H1 (cell line): ENCODE results near the gene SOX15.

Experiments
- CHD2 ChIP-seq: IDR thresholded peaks from 2 replicates; pipeline ENCODE4 v1.6.1; 2012; ENCODE audit warnings: low read length, improper control_type of control experiment
- EGR1 ChIP-seq: IDR thresholded peaks from 2 replicates; pipeline ENCODE4 v1.6.1; 2011; ENCODE audit warnings: low read depth, low read length, borderline replicate concordance
- HDAC2 ChIP-seq, 2 experiments: fragments of 300-600 bp in 1 of 2; sonication (generic) in 1 of 2; IDR thresholded peaks; 2 replicates each; pipeline ENCODE4 v1.6.1; 2011 to 2012; ENCODE audit warnings: low read depth in 2 of 2, low read length in 2 of 2, mild to moderate bottlenecking in 2 of 2, moderate library complexity in 2 of 2, borderline replicate concordance in 1 of 2, inconsistent platforms in 1 of 2
- KDM5A ChIP-seq: fragments of 200-600 bp; IDR thresholded peaks from 2 replicates; pipeline ENCODE4 v1.7.1; 2012; ENCODE audit warnings: mild to moderate bottlenecking, low read length, inconsistent platforms, mixed read lengths
- POLR2A ChIP-seq, 2 experiments: IDR thresholded peaks; 1 replicate in 1 of 2; 2 replicates in 1 of 2; pipeline ENCODE4 v1.6.1; 2011; ENCODE audit warnings: low read depth in 2 of 2, low read length in 2 of 2, mild to moderate bottlenecking in 2 of 2; ENCODE audit errors: control extremely low read depth in 1 of 2
- POLR2AphosphoS5 ChIP-seq: IDR thresholded peaks from 2 replicates; pipeline ENCODE4 v1.6.1; 2011; ENCODE audit warnings: low read depth, low read length
- RAD21 ChIP-seq, 2 experiments: IDR thresholded peaks in 1 of 2; conservative IDR thresholded peaks in 1 of 2; 2 replicates each; pipeline ENCODE4 v1.6.1; 2011; ENCODE audit warnings: low read depth in 2 of 2, low read length in 2 of 2, improper control_type of control experiment in 1 of 2, inconsistent platforms in 1 of 2, mild to moderate bottlenecking in 1 of 2, moderate library complexity in 1 of 2
- SAP30 ChIP-seq: fragments of 300-600 bp; sonication (generic); IDR thresholded peaks from 2 replicates; pipeline ENCODE4 v1.7.1; 2012; ENCODE audit warnings: low read length, moderate library complexity, mild to moderate bottlenecking, inconsistent platforms; ENCODE audit not compliant: insufficient read depth, insufficient replicate concordance
- SIRT6 ChIP-seq: IDR thresholded peaks from one replicate; pipeline ENCODE4 v1.7.1; 2012; ENCODE audit warnings: low read length, inconsistent platforms
- SP1 ChIP-seq: IDR thresholded peaks from 2 replicates; pipeline ENCODE4 v1.6.1; 2011; ENCODE audit warnings: low read depth, low read length
- TF ChIP-seq, protein P1 (sequence below): IDR thresholded peaks from 2 replicates; pipeline ENCODE4 v1.6.1; 2012; ENCODE audit warnings: inconsistent platforms
- TF ChIP-seq, protein P2 (sequence below), 3 experiments: IDR thresholded peaks; 1 replicate in 2 of 3; 2 replicates in 1 of 3; pipeline versions ENCODE4 v1.5.1 to v1.6.1; 2011; ENCODE audit warnings: low read length in 3 of 3, mild to moderate bottlenecking in 3 of 3, inconsistent platforms in 2 of 3, low read depth in 1 of 3, moderate library complexity in 1 of 3; ENCODE audit not compliant: insufficient read depth in 1 of 3; ENCODE audit errors: control extremely low read depth in 1 of 3

DNA sequence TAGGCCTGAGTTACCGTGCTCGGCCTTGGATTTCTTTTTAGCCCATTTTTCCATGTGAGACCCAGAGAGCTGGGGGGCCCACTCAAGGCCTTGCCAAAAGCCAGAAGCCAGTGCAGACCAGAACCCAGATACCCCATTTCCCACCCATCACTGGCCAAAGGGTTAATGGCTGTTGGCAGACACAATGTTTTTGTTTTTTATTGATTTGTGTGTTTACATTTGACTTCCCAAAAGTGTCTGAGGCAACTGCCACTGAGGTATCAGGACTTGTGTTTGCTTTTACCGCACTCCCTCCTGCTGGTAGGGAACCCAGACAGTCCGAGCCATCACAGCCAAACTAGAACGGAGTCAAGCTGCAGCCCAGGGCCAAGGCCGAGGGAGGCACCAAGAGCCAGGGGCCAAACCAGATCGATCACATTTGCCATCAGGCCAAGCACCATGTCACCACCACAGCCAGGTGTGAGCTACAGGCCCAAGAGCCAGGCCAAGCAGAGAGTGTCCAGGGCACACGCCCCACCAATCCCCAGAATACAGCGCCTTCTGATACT lies 48.7 kb downstream of the SOX15 start:
- TF ChIP-seq POLR2A (IDR thresholded peaks at IDR 0.05; ENCODE audit: control extremely low read depth in 1 of 2, low read depth in 2 of 2, low read length in 2 of 2): no peak
- no peak for TF ChIP-seq POLR2AphosphoS5
- TF ChIP-seq, protein P1, sequence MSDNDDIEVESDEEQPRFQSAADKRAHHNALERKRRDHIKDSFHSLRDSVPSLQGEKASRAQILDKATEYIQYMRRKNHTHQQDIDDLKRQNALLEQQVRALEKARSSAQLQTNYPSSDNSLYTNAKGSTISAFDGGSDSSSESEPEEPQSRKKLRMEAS: no peak
- TF ChIP-seq SP1: no peak
- no peak for TF ChIP-seq CHD2
- no peak for TF ChIP-seq RAD21 (IDR thresholded peaks at IDR 0.05 in 1 of 2, conservative IDR thresholded peaks at IDR 0.05 in 1 of 2; ENCODE audit: low read depth in 2 of 2, low read length in 2 of 2)
- TF ChIP-seq, protein P2, sequence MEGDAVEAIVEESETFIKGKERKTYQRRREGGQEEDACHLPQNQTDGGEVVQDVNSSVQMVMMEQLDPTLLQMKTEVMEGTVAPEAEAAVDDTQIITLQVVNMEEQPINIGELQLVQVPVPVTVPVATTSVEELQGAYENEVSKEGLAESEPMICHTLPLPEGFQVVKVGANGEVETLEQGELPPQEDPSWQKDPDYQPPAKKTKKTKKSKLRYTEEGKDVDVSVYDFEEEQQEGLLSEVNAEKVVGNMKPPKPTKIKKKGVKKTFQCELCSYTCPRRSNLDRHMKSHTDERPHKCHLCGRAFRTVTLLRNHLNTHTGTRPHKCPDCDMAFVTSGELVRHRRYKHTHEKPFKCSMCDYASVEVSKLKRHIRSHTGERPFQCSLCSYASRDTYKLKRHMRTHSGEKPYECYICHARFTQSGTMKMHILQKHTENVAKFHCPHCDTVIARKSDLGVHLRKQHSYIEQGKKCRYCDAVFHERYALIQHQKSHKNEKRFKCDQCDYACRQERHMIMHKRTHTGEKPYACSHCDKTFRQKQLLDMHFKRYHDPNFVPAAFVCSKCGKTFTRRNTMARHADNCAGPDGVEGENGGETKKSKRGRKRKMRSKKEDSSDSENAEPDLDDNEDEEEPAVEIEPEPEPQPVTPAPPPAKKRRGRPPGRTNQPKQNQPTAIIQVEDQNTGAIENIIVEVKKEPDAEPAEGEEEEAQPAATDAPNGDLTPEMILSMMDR (IDR thresholded peaks at IDR 0.05; ENCODE audit: control extremely low read depth in 1 of 3, insufficient read depth in 1 of 3, low read depth in 1 of 3, low read length in 3 of 3): no peak
- TF ChIP-seq SIRT6: no peak
- no peak for TF ChIP-seq EGR1
- TF ChIP-seq HDAC2 (IDR thresholded peaks at IDR 0.05; ENCODE audit: borderline replicate concordance in 1 of 2, low read depth in 2 of 2, low read length in 2 of 2): no peak
- TF ChIP-seq SAP30: no peak
- TF ChIP-seq KDM5A: no peak
